HepG2 (cell line): ENCODE results near the gene NHSL1. TPM values are rescaled to one million over a fixed set of nuclear protein-coding genes. Genes with fewer than 3 reads are reported as not detected.

ENCODE experiments used
- BCL6 ChIP-seq: IDR thresholded peaks from 2 replicates; pipeline ENCODE4 v1.6.1; 2016; ENCODE audit warnings: missing genetic modification reagents, missing compliant biosample characterization
- EP300 ChIP-seq, 3 experiments: sonication (generic) in 1 of 3; formaldehyde crosslinking in 1 of 3; IDR thresholded peaks; 2 replicates each; pipeline versions ENCODE4 v1.5.1 to v1.6.1; 2011 to 2020; ENCODE audit warnings: low read depth in 2 of 3, low read length in 2 of 3, borderline replicate concordance in 1 of 3, improper control_type of control experiment in 1 of 3, mild to moderate bottlenecking in 1 of 3, missing genetic modification reagents in 1 of 3, moderate library complexity in 1 of 3
- EZH2 ChIP-seq: conservative IDR thresholded peaks from 2 replicates; pipeline ENCODE4 v1.6.1; 2012; ENCODE audit warnings: mild to moderate bottlenecking, low read depth, low read length, moderate library complexity
- FOXK2 ChIP-seq: fragments of 450-650 bp; IDR thresholded peaks from 2 replicates; pipeline ENCODE4 v1.6.1; 2016
- GATAD2A ChIP-seq: IDR thresholded peaks from 2 replicates; pipeline ENCODE4 v1.6.1; 2016
- GFI1 ChIP-seq: sonication (generic); formaldehyde crosslinking; IDR thresholded peaks from 2 replicates; pipeline ENCODE4 v1.5.0; 2020; ENCODE audit warnings: missing genetic modification reagents, mild to moderate bottlenecking, borderline replicate concordance
- GTF3A ChIP-seq: sonication (generic); formaldehyde crosslinking; conservative IDR thresholded peaks from 2 replicates; pipeline ENCODE4 v1.4.0; 2020; ENCODE audit warnings: mild to moderate bottlenecking, missing genetic modification reagents
- HMGA1 ChIP-seq: sonication (generic); formaldehyde crosslinking; conservative IDR thresholded peaks from 2 replicates; pipeline ENCODE4 v1.4.0; 2020; ENCODE audit warnings: missing genetic modification reagents
- HOXA5 ChIP-seq: sonication (generic); formaldehyde crosslinking; IDR thresholded peaks from 2 replicates; pipeline ENCODE4 v1.4.0; 2020; ENCODE audit warnings: missing genetic modification reagents
- JUNB ChIP-seq: sonication (generic); formaldehyde crosslinking; IDR thresholded peaks from 2 replicates; pipeline ENCODE4 v1.8.0; 2022; ENCODE audit warnings: missing genetic modification reagents, mild to moderate bottlenecking, borderline replicate concordance
- LCORL ChIP-seq, 2 experiments: fragments of 450-650 bp in 1 of 2; sonication (generic) in 1 of 2; formaldehyde crosslinking in 1 of 2; IDR thresholded peaks; 2 replicates each; pipeline versions ENCODE4 v1.5.0 to v1.6.1; 2017 to 2020; ENCODE audit warnings: antibody characterized with exemption in 1 of 2, missing genetic modification reagents in 1 of 2
- MAF1 ChIP-seq: sonication (generic); formaldehyde crosslinking; IDR thresholded peaks from 2 replicates; pipeline ENCODE4 v1.5.0; 2020; ENCODE audit warnings: missing genetic modification reagents, borderline replicate concordance
- MTA1 ChIP-seq: sonication (generic); formaldehyde crosslinking; IDR thresholded peaks from 2 replicates; pipeline ENCODE4 v1.4.0; 2020; ENCODE audit warnings: missing genetic modification reagents, mild to moderate bottlenecking, borderline replicate concordance
- NCOA1 ChIP-seq: sonication (generic); formaldehyde crosslinking; IDR thresholded peaks from 2 replicates; pipeline ENCODE4 v1.9.0; 2021; ENCODE audit warnings: missing genetic modification reagents
- NRL ChIP-seq: sonication (generic); formaldehyde crosslinking; IDR thresholded peaks from 2 replicates; pipeline ENCODE4 v1.5.0; 2020; ENCODE audit warnings: missing genetic modification reagents, mild to moderate bottlenecking, moderate library complexity, borderline replicate concordance
- SALL1 ChIP-seq: sonication (generic); formaldehyde crosslinking; IDR thresholded peaks from 2 replicates; pipeline ENCODE4 v1.8.0; 2022; ENCODE audit warnings: mild to moderate bottlenecking, missing genetic modification reagents
- SPEN ChIP-seq: sonication (generic); formaldehyde crosslinking; IDR thresholded peaks from 2 replicates; pipeline ENCODE4 v1.5.1; 2020; ENCODE audit warnings: low read depth, mild to moderate bottlenecking, missing genetic modification reagents
- TARDBP ChIP-seq: sonication (generic); formaldehyde crosslinking; IDR thresholded peaks from 2 replicates; pipeline ENCODE4 v1.8.0; 2022; ENCODE audit warnings: mild to moderate bottlenecking, missing genetic modification reagents
- ZBTB21 ChIP-seq: sonication (generic); formaldehyde crosslinking; IDR thresholded peaks from 2 replicates; pipeline ENCODE4 v1.4.0; 2020; ENCODE audit warnings: missing genetic modification reagents
- ZBTB38 ChIP-seq: sonication (generic); formaldehyde crosslinking; IDR thresholded peaks from 2 replicates; pipeline ENCODE4 v1.5.1; 2020; ENCODE audit warnings: mild to moderate bottlenecking, missing genetic modification reagents
- ZBTB7B ChIP-seq: sonication (generic); formaldehyde crosslinking; IDR thresholded peaks from 2 replicates; pipeline ENCODE4 v1.4.0; 2020; ENCODE audit warnings: missing genetic modification reagents
- ZFP1 ChIP-seq: IDR thresholded peaks from 2 replicates; pipeline ENCODE4 v1.6.1; 2016
- ZNF205 ChIP-seq: IDR thresholded peaks from 2 replicates; pipeline ENCODE4 v1.6.1; 2018; ENCODE audit warnings: missing biosample characterization, missing genetic modification reagents
- ZNF709 ChIP-seq: sonication (generic); formaldehyde crosslinking; IDR thresholded peaks from 2 replicates; pipeline ENCODE4 v1.5.0; 2020; ENCODE audit warnings: mild to moderate bottlenecking, missing genetic modification reagents
- ZNF724P ChIP-seq: sonication (generic); formaldehyde crosslinking; IDR thresholded peaks from 2 replicates; pipeline ENCODE4 v1.8.0; 2022; ENCODE audit warnings: missing genetic modification reagents, borderline replicate concordance
- polyA plus RNA-seq, 8 experiments: library from polyadenylated mRNA; depleted of rRNA in 3 of 8; stranded (reverse) in 7 of 8; unstranded in 1 of 8; fragments of >200 nt; fragmentation: Illumina TruSeq in 4 of 8; extraction: Trizol in 4 of 8; gene quantifications; 2 replicates each; pipeline versions ENCODE4 v1.2.1 to v1.2.3, GENCODE V29; 2011 to 2016; ENCODE audit warnings: low read depth in 4 of 8, missing spikeins in 1 of 8, mixed read lengths in 1 of 8; ENCODE audit not compliant: insufficient read depth in 1 of 8
- total RNA-seq, 5 experiments: library from RNA; depleted of rRNA; stranded (reverse); fragments of >200 nt; fragmentation: Illumina TruSeq; extraction: Trizol; gene quantifications; 2 replicates each; pipeline ENCODE4 v1.2.3, GENCODE V29; 2016; ENCODE audit warnings: low read depth in 1 of 5
- TF ChIP-seq, protein P1 (sequence below): sonication (generic); formaldehyde crosslinking; IDR thresholded peaks from 2 replicates; pipeline ENCODE4 v1.4.0; 2020; ENCODE audit warnings: missing genetic modification reagents
- TF ChIP-seq, protein P2 (sequence below): sonication (generic); formaldehyde crosslinking; IDR thresholded peaks from 2 replicates; pipeline ENCODE4 v1.4.0; 2020; ENCODE audit warnings: mild to moderate bottlenecking, missing genetic modification reagents
- TF ChIP-seq, protein P3 (sequence below): conservative IDR thresholded peaks from 2 replicates; pipeline ENCODE4 v1.6.1; 2018; ENCODE audit warnings: missing genetic modification reagents
- TF ChIP-seq, protein P4 (sequence below): IDR thresholded peaks from 2 replicates; pipeline ENCODE4 v1.6.1; 2018; ENCODE audit warnings: missing genetic modification reagents, mild to moderate bottlenecking, missing compliant biosample characterization
- TF ChIP-seq, protein P5 (sequence below): sonication (generic); formaldehyde crosslinking; IDR thresholded peaks from 2 replicates; pipeline ENCODE4 v1.4.0; 2020; ENCODE audit warnings: missing genetic modification reagents

Gene NHSL1
- total and polyA plus RNA-seq, 2 of the 13 experiments (the other 11 are each of a cell fraction or from before 2014, with no cell fraction given): 24.9 to 53.6 TPM

DNA sequence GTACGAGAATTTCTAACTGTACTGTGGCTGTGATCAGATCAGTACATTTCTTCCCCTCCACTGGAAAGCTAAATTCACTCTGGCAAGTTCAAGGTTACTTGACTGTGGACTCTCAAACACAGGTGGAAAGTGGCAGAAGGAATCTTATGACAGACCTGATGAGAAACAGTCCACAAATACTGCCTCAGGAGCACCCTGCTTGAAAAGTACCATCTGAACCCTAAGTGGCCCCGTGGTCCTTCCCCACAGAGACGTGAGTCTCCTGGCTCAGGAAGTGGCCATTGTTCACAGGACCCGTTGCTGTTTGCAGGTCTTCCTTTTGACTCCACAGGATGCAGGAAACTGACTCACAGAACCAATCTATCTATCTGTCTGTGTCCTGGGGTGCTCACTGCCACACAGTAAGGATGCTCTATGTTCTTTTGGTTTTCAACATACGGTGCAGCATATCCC is 47.5 kb upstream of the NHSL1 start (continued):
- TF ChIP-seq, protein P1, sequence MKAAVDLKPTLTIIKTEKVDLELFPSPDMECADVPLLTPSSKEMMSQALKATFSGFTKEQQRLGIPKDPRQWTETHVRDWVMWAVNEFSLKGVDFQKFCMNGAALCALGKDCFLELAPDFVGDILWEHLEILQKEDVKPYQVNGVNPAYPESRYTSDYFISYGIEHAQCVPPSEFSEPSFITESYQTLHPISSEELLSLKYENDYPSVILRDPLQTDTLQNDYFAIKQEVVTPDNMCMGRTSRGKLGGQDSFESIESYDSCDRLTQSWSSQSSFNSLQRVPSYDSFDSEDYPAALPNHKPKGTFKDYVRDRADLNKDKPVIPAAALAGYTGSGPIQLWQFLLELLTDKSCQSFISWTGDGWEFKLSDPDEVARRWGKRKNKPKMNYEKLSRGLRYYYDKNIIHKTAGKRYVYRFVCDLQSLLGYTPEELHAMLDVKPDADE: no peak
- no peak for TF ChIP-seq GFI1 (CRISPR knock-in tag)
- TF ChIP-seq LCORL (IDR thresholded peaks at IDR 0.05): no peak
- peak; percentile 36; the same call in 1 of the 2 replicates for TF ChIP-seq LCORL (CRISPR knock-in tag; IDR thresholded peaks at IDR 0.05)
- no peak for TF ChIP-seq FOXK2
- peak; percentile 46; the same call in 1 of the 2 replicates for TF ChIP-seq GATAD2A
- TF ChIP-seq TARDBP (CRISPR knock-in tag): peak; percentile 81
- TF ChIP-seq, protein P2, sequence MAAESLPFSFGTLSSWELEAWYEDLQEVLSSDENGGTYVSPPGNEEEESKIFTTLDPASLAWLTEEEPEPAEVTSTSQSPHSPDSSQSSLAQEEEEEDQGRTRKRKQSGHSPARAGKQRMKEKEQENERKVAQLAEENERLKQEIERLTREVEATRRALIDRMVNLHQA (CRISPR knock-in tag): no peak
- no peak for TF ChIP-seq NCOA1 (CRISPR knock-in tag)
- no peak for TF ChIP-seq JUNB (CRISPR knock-in tag)
- TF ChIP-seq HOXA5 (CRISPR knock-in tag): no peak
- peak; percentile 35; the same call in 1 of the 2 replicates for TF ChIP-seq ZNF205 (CRISPR knock-in tag)
- TF ChIP-seq NRL (CRISPR knock-in tag): no peak
- TF ChIP-seq HMGA1 (CRISPR knock-in tag): no peak
- TF ChIP-seq MTA1 (CRISPR knock-in tag): no peak
- no peak for TF ChIP-seq MAF1
- TF ChIP-seq, protein P3, sequence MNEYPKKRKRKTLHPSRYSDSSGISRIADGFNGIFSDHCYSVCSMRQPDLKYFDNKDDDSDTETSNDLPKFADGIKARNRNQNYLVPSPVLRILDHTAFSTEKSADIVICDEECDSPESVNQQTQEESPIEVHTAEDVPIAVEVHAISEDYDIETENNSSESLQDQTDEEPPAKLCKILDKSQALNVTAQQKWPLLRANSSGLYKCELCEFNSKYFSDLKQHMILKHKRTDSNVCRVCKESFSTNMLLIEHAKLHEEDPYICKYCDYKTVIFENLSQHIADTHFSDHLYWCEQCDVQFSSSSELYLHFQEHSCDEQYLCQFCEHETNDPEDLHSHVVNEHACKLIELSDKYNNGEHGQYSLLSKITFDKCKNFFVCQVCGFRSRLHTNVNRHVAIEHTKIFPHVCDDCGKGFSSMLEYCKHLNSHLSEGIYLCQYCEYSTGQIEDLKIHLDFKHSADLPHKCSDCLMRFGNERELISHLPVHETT (CRISPR knock-in tag): no peak
- TF ChIP-seq SALL1 (CRISPR knock-in tag): peak; percentile 66
- TF ChIP-seq, protein P4, sequence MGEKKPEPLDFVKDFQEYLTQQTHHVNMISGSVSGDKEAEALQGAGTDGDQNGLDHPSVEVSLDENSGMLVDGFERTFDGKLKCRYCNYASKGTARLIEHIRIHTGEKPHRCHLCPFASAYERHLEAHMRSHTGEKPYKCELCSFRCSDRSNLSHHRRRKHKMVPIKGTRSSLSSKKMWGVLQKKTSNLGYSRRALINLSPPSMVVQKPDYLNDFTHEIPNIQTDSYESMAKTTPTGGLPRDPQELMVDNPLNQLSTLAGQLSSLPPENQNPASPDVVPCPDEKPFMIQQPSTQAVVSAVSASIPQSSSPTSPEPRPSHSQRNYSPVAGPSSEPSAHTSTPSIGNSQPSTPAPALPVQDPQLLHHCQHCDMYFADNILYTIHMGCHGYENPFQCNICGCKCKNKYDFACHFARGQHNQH (CRISPR knock-in tag): no peak
- TF ChIP-seq, protein P5, sequence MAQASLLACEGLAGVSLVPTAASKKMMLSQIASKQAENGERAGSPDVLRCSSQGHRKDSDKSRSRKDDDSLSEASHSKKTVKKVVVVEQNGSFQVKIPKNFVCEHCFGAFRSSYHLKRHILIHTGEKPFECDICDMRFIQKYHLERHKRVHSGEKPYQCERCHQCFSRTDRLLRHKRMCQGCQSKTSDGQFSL (CRISPR knock-in tag): no peak
- no peak for TF ChIP-seq ZBTB7B (CRISPR knock-in tag)
- no peak for TF ChIP-seq GTF3A (CRISPR knock-in tag)
- no peak for TF ChIP-seq EP300 (IDR thresholded peaks at IDR 0.05; ENCODE audit: low read depth in 2 of 2, low read length in 2 of 2)
- TF ChIP-seq EP300 (CRISPR knock-in tag; IDR thresholded peaks at IDR 0.05; ENCODE audit: borderline replicate concordance): 0 out of 2 replicates have a peak, but pooled peaks have one; percentile 28
- peak; percentile 68 for TF ChIP-seq BCL6
- TF ChIP-seq ZNF724P: no peak
- no peak for TF ChIP-seq ZNF709 (CRISPR knock-in tag)
- no peak for TF ChIP-seq ZBTB21
- peak; percentile 10; the same call in 1 of the 2 replicates for TF ChIP-seq ZBTB38 (CRISPR knock-in tag)
- 0 out of 2 replicates have a peak, but pooled peaks have one; percentile 45 for TF ChIP-seq ZFP1
- no peak for TF ChIP-seq EZH2
- TF ChIP-seq SPEN (CRISPR knock-in tag): no peak
